ENCODE measurements around the gene UNC5CL.

- TF ChIP-seq TCF7 (CRISPR knock-in tag; IDR thresholded peaks at IDR 0.05; ENCODE audit: low read depth) (no peak), CTCF (IDR thresholded peaks at IDR 0.05) (no peak), ATF3 (CRISPR knock-in tag; conservative IDR thresholded peaks at IDR 0.05) (no peak), ELF4 (CRISPR knock-in tag; IDR thresholded peaks at IDR 0.05; ENCODE audit: low read depth) (no peak), FOXJ3 (CRISPR knock-in tag; IDR thresholded peaks at IDR 0.05; ENCODE audit: borderline replicate concordance) (no peak)
- TF ChIP-seq, protein P1, sequence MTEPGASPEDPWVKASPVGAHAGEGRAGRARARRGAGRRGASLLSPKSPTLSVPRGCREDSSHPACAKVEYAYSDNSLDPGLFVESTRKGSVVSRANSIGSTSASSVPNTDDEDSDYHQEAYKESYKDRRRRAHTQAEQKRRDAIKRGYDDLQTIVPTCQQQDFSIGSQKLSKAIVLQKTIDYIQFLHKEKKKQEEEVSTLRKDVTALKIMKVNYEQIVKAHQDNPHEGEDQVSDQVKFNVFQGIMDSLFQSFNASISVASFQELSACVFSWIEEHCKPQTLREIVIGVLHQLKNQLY (CRISPR knock-in tag; IDR thresholded peaks at IDR 0.05), result no peak
- TF ChIP-seq, protein P2, sequence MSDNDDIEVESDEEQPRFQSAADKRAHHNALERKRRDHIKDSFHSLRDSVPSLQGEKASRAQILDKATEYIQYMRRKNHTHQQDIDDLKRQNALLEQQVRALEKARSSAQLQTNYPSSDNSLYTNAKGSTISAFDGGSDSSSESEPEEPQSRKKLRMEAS (CRISPR knock-in tag; IDR thresholded peaks at IDR 0.05), result no peak
These were observed 48.7 kb downstream of the UNC5CL start for GRCh38 chr6:40990301-40990700.

All from WTC11 (cell line).